GM12891 (cell line): ENCODE measurements around the gene ZFAND2A.

ENCODE experiments used
- PAX5 ChIP-seq: IDR thresholded peaks from 2 replicates; pipeline ENCODE4 v1.6.1; 2011; ENCODE audit warnings: low read length, moderate library complexity, mild to moderate bottlenecking; ENCODE audit not compliant: insufficient read depth, severe bottlenecking
- POLR2A ChIP-seq: IDR thresholded peaks from 2 replicates; pipeline ENCODE4 v1.6.1; 2011; ENCODE audit warnings: low read depth, low read length, control low read depth
- POLR2AphosphoS5 ChIP-seq: IDR thresholded peaks from 2 replicates; pipeline ENCODE4 v1.6.1; 2011; ENCODE audit warnings: low read depth, low read length, control low read depth
- POU2F2 ChIP-seq: IDR thresholded peaks from 2 replicates; pipeline ENCODE4 v1.6.1; 2011; ENCODE audit warnings: low read depth, mild to moderate bottlenecking, control low read depth, low read length, moderate library complexity
- SPI1 ChIP-seq: IDR thresholded peaks from 2 replicates; pipeline ENCODE4 v1.6.1; 2011; ENCODE audit warnings: low read depth, low read length, control low read depth
- TAF1 ChIP-seq: IDR thresholded peaks from 2 replicates; pipeline ENCODE4 v1.6.1; 2011; ENCODE audit warnings: low read depth, low read length, control low read depth

GRCh38 chr7:1119201-1119600, 40.8 kb downstream of the ZFAND2A start:
- TF ChIP-seq POLR2A (no peak), SPI1 (no peak), POLR2AphosphoS5 (no peak), TAF1 (no peak), PAX5 (no peak), POU2F2 (no peak)
